ENCODE measurements around the gene GALNT18. TPM values are rescaled to one million over a fixed set of nuclear protein-coding genes. Genes with fewer than 3 reads are reported as not detected.

Gene GALNT18
- total RNA-seq, 1 donor from 2014 or later = 24.4 TPM

GRCh38 chr11:11433960-11434359 lies 187.8 kb downstream of the GALNT18 start:
- Histone ChIP-seq H3K9me3 (replicated peaks) (no peaks in the 10 kb centered on the region), H3K27ac (replicated peaks) (no peak overlapping the region), H3K4me1 (peaks cover 27% of the 10 kb centered on the region), H3K27me3 (ENCODE audit: low read depth) (no peaks in the 10 kb centered on the region), H3K36me3 (peaks cover 24% of the 10 kb centered on the region), H3K4me3 (no peak overlapping the region)
- no peak for TF ChIP-seq CTCF (IDR thresholded peaks at IDR 0.05; ENCODE audit: borderline replicate concordance)
- no peak for DNase-seq
- intact Hi-C loops (cut with micrococcal nuclease) = no loop called here

GRCh38 chr11:11432621-11433319 lies 189.0 kb downstream of the GALNT18 start:
- Histone ChIP-seq H3K27ac (replicated peaks) (no peak overlapping the region), H3K4me3 (no peak overlapping the region), H3K36me3 (peaks cover 24% of the 10 kb centered on the region), H3K9me3 (replicated peaks) (no peaks in the 10 kb centered on the region), H3K4me1 (peaks cover 32% of the 10 kb centered on the region), H3K27me3 (ENCODE audit: low read depth) (no peaks in the 10 kb centered on the region)
- DNase-seq = no peak
- intact Hi-C loops (cut with micrococcal nuclease) = no loop called here
- TF ChIP-seq CTCF (IDR thresholded peaks at IDR 0.05; ENCODE audit: borderline replicate concordance) = no peak

- Histone ChIP-seq H3K9me3 (replicated peaks) (no peaks in the 10 kb centered on the region), H3K27me3 (ENCODE audit: low read depth) (no peaks in the 10 kb centered on the region)
- no peak for DNase-seq
These were observed 191.4 kb downstream of the GALNT18 start for GRCh38 chr11:11430431-11430830.

GRCh38 chr11:11428714-11429113 lies 193.1 kb downstream of the GALNT18 start:
- H3K36me3 ChIP-seq = peaks cover 24% of the 10 kb centered on the region
- intact Hi-C loops (cut with micrococcal nuclease) = no loop called here
- no peak for TF ChIP-seq CTCF (IDR thresholded peaks at IDR 0.05; ENCODE audit: borderline replicate concordance)
- no peak overlapping the region for H3K27ac ChIP-seq (replicated peaks)
- H3K27me3 ChIP-seq (ENCODE audit: low read depth) = no peaks in the 10 kb centered on the region
- H3K4me1 ChIP-seq = peaks cover 40% of the 10 kb centered on the region
- no peaks in the 10 kb centered on the region for H3K9me3 ChIP-seq (replicated peaks)
- DNase-seq = no peak
- no peak overlapping the region for H3K4me3 ChIP-seq

More at GRCh38 chr11:11430431-11430830, 191.4 kb downstream of the GALNT18 start:
- H3K4me1 ChIP-seq = peaks cover 34% of the 10 kb centered on the region
- intact Hi-C loops (cut with micrococcal nuclease) = no loop called here
- H3K36me3 ChIP-seq = peaks cover 24% of the 10 kb centered on the region
- no peak overlapping the region for H3K27ac ChIP-seq (replicated peaks)
- TF ChIP-seq CTCF (IDR thresholded peaks at IDR 0.05; ENCODE audit: borderline replicate concordance) = no peak
- H3K4me3 ChIP-seq = no peak overlapping the region

GRCh38 chr11:11427542-11427941 lies 194.3 kb downstream of the GALNT18 start:
- TF ChIP-seq CTCF (IDR thresholded peaks at IDR 0.05; ENCODE audit: borderline replicate concordance) = no peak
- Histone ChIP-seq H3K9me3 (replicated peaks) (no peaks in the 10 kb centered on the region), H3K4me3 (no peak overlapping the region), H3K27ac (replicated peaks) (peak overlapping the region; percentile 54), H3K27me3 (ENCODE audit: low read depth) (no peaks in the 10 kb centered on the region), H3K4me1 (peaks cover 51% of the 10 kb centered on the region), H3K36me3 (peaks cover 23% of the 10 kb centered on the region)
- DNase-seq = no peak
- intact Hi-C loops (cut with micrococcal nuclease) = no loop called here
